Activated naive CD8-positive, alpha-beta T cell treated with anti-CD3 and anti-CD28 coated beads, Interleukin-2, amount 50 U/mL, for 16 hours (primary cell): ENCODE data around the gene FNBP1.
A peak's percentile ranks its signal among the peaks of the same experiment; 100 is the strongest.

ENCODE experiments used
- DNase-seq: peaks from one replicate; pipeline ENCODE4 v3.0.0-alpha.2; 2020; ENCODE audit warnings: low read depth, low spot score

FNBP1 gene

GRCh38 chr9:129875687-129876395 is 167.1 kb downstream of the FNBP1 start:
- no peak for DNase-seq

- DNase-seq: no peak
These were observed 167.8 kb downstream of the FNBP1 start for GRCh38 chr9:129875181-129875611.

- DNase-seq: no peak
These were observed 168.5 kb downstream of the FNBP1 start for GRCh38 chr9:129874261-129875101.

- no peak for DNase-seq
These were observed 169.3 kb downstream of the FNBP1 start for GRCh38 chr9:129873563-129874190.

- DNase-seq: no peak
These were observed 171.9 kb downstream of the FNBP1 start for GRCh38 chr9:129871046-129871445.

- no peak for DNase-seq
These were observed 173.1 kb downstream of the FNBP1 start for GRCh38 chr9:129869585-129870501.

- peak; percentile 62 for DNase-seq
These were observed 174.0 kb downstream of the FNBP1 start for GRCh38 chr9:129868872-129869486.

- no peak for DNase-seq
These were observed 174.7 kb downstream of the FNBP1 start for GRCh38 chr9:129868023-129868871.

- no peak for DNase-seq
These were observed 175.6 kb downstream of the FNBP1 start for GRCh38 chr9:129867136-129868022.

- DNase-seq: no peak
These were observed 176.4 kb downstream of the FNBP1 start for GRCh38 chr9:129866394-129867135.

- DNase-seq: no peak
These were observed 177.2 kb downstream of the FNBP1 start for GRCh38 chr9:129865668-129866320.

GRCh38 chr9:129864991-129865647 is 177.9 kb downstream of the FNBP1 start:
- DNase-seq: no peak

- no peak for DNase-seq
These were observed 179.8 kb downstream of the FNBP1 start for GRCh38 chr9:129863059-129863690.

GRCh38 chr9:129861447-129861827 is 181.6 kb downstream of the FNBP1 start:
- no peak for DNase-seq

GRCh38 chr9:129860653-129861446 is 182.1 kb downstream of the FNBP1 start:
- no peak for DNase-seq
